ENCODE results near the gene YPEL2. TPM values are rescaled to one million over a fixed set of nuclear protein-coding genes. Genes with fewer than 3 reads are reported as not detected.
"Not testable (repeated sequence)": the region's sequence is repeated elsewhere in the genome, so short reads cannot be mapped to it uniquely, and the experiment has no call there.

YPEL2 gene
- polyA plus RNA-seq, 2 of the 4 experiments (the other 2 are of a cell fraction): 5.4 to 8.2 TPM

- POLR2A ChIA-PET: no interaction called here
- CTCF ChIA-PET: no interaction called here
- DNase-seq (ENCODE audit: low read depth in 1 of 2, low spot score in 1 of 2): no peak
- 29% methylated on average over 1 of the region's 1 CpG for WGBS (ENCODE audit: missing lambda C conversion rate)
- H3K4me2 ChIP-seq: no peak overlapping the region
- no peaks in the 10 kb centered on the region for H3K9me3 ChIP-seq
- no peak for TF ChIP-seq EHF (CRISPR knock-in tag; IDR thresholded peaks at IDR 0.05)
- TF ChIP-seq RARB (CRISPR knock-in tag; IDR thresholded peaks at IDR 0.05): no peak
- TF ChIP-seq RFX5 (IDR thresholded peaks at IDR 0.05): no peak
- TF ChIP-seq CBX8 (IDR thresholded peaks at IDR 0.05): no peak
- no peak for TF ChIP-seq ZNF302 (CRISPR knock-in tag; IDR thresholded peaks at IDR 0.05)
- TF ChIP-seq FOSL2 (IDR thresholded peaks at IDR 0.05): 0 out of 2 replicates have a peak, but pooled peaks have one; percentile 11
- peak; percentile 66; the same call in 1 of the 2 replicates for TF ChIP-seq FOSL2 (CRISPR knock-in tag; IDR thresholded peaks at IDR 0.05)
- TF ChIP-seq POLR2AphosphoS2 (conservative IDR thresholded peaks at IDR 0.05; ENCODE audit: low read length): no peak
- TF ChIP-seq NR3C1 (IDR thresholded peaks at IDR 0.05): no peak
- TF ChIP-seq MAFK (IDR thresholded peaks at IDR 0.05; ENCODE audit: partially characterized antibody): peak; percentile 86
- TF ChIP-seq E2F6 (IDR thresholded peaks at IDR 0.05; ENCODE audit: borderline replicate concordance, low read depth): no peak
- ATAC-seq: no peak
- H3K27ac ChIP-seq: no peak overlapping the region
- 0 out of 3 replicates have a peak, but pooled peaks cover 3% of the 10 kb centered on the region for H3K4me1 ChIP-seq
- FAIRE-seq: no peak
- H3K4me3 ChIP-seq: no peak overlapping the region
Measured at GRCh38 chr17:59287452-59287851, 44.0 kb upstream of the YPEL2 start.

- no peak for TF ChIP-seq FOSL2 (IDR thresholded peaks at IDR 0.05)
- TF ChIP-seq FOSL2 (CRISPR knock-in tag; IDR thresholded peaks at IDR 0.05): no peak
- no peak for TF ChIP-seq HOXB13 (CRISPR knock-in tag; IDR thresholded peaks at IDR 0.05; ENCODE audit: low read depth)
- TF ChIP-seq SMC3 (IDR thresholded peaks at IDR 0.05): no peak
- TF ChIP-seq POLR2A (IDR thresholded peaks at IDR 0.05; ENCODE audit: low read length): no peak
- ChIA-PET CTCF (no interaction called here), POLR2A (no interaction called here)
- no peak overlapping the region for H3K4me3 ChIP-seq
- no peak overlapping the region for H3K4me2 ChIP-seq
- DNase-seq (ENCODE audit: low read depth in 1 of 2, low spot score in 1 of 2) (no peak), ATAC-seq (no peak), FAIRE-seq (no peak)
- H3K4me1 ChIP-seq: 0 out of 3 replicates have a peak, but pooled peaks cover 3% of the 10 kb centered on the region
- 81% methylated on average over 3 of the region's 3 CpGs for WGBS (ENCODE audit: missing lambda C conversion rate)
- no peaks in the 10 kb centered on the region for H3K9me3 ChIP-seq
- H3K27ac ChIP-seq: no peak overlapping the region
Measured at GRCh38 chr17:59287891-59288290, 43.6 kb upstream of the YPEL2 start.

GRCh38 chr17:59289981-59290301 is 41.5 kb upstream of the YPEL2 start:
- no peak overlapping the region for H3K4me3 ChIP-seq
- WGBS (ENCODE audit: missing lambda C conversion rate): 76% methylated on average over 3 of the region's 3 CpGs
- 0 out of 3 replicates have a peak, but pooled peaks cover 3% of the 10 kb centered on the region for H3K4me1 ChIP-seq
- H3K4me2 ChIP-seq: no peak overlapping the region
- peak in 1 of 2 experiments; percentile 23 for DNase-seq (ENCODE audit: low read depth in 1 of 2, low spot score in 1 of 2)
- ATAC-seq: no peak
- CTCF ChIA-PET: interaction anchor here (2.0 kb wide), 1 partner anchor 21 kb away, joined by 5 read pairs; no protein-coding TSS in a partner anchor
- H3K9me3 ChIP-seq: no peaks in the 10 kb centered on the region
- POLR2A ChIA-PET: interaction anchor here (0.6 kb wide), 1 partner anchor 280 kb away, joined by 3 read pairs; no protein-coding TSS in a partner anchor
- TF ChIP-seq HDAC2 (IDR thresholded peaks at IDR 0.05) (no peak), ZSCAN20 (CRISPR knock-in tag; IDR thresholded peaks at IDR 0.05) (no peak), CBX8 (IDR thresholded peaks at IDR 0.05) (no peak), SMC3 (IDR thresholded peaks at IDR 0.05) (no peak), PBX3 (IDR thresholded peaks at IDR 0.05) (no peak), ZNF302 (CRISPR knock-in tag; IDR thresholded peaks at IDR 0.05) (no peak), PHF8 (IDR thresholded peaks at IDR 0.05; ENCODE audit: borderline replicate concordance, low read depth) (no peak), EHF (CRISPR knock-in tag; IDR thresholded peaks at IDR 0.05) (no peak)
- FAIRE-seq: no peak
- H3K27ac ChIP-seq: no peak overlapping the region

GRCh38 chr17:59290302-59290998 is 41.0 kb upstream of the YPEL2 start:
- DNase-seq (ENCODE audit: low read depth in 1 of 2, low spot score in 1 of 2): peak in 1 of 2 experiments; percentile 34
- ChIA-PET POLR2A (interaction anchor here (0.6 kb wide), 1 partner anchor 280 kb away, joined by 3 read pairs; no protein-coding TSS in a partner anchor), CTCF (interaction anchor here (0.6 to 2.0 kb wide), 2 partner anchors 21 to 202 kb away, joined by 3 to 5 read pairs; no protein-coding TSS in a partner anchor)
- not testable (repeated sequence) for H3K4me2 ChIP-seq, H3K4me3 ChIP-seq, ATAC-seq, H3K4me1 ChIP-seq, H3K9me3 ChIP-seq, FAIRE-seq, H3K27ac ChIP-seq
- 66% methylated on average over 12 of the region's 12 CpGs for WGBS (ENCODE audit: missing lambda C conversion rate)
- peak; percentile 85; the same call in 1 of the 2 replicates for TF ChIP-seq ZNF302 (CRISPR knock-in tag; IDR thresholded peaks at IDR 0.05)
- TF ChIP-seq FOXS1 (CRISPR knock-in tag; IDR thresholded peaks at IDR 0.05): peak; percentile 84; the same call in 1 of the 2 replicates
- peak; percentile 58; the same call in 1 of the 2 replicates for TF ChIP-seq HOXB13 (CRISPR knock-in tag; IDR thresholded peaks at IDR 0.05; ENCODE audit: low read depth)

Data from A549 (cell line).